GM21447 (cell line): ENCODE results near the gene PGR.

Source experiments
- ATAC-seq: cut with Tn5 transposase; IDR thresholded peaks from one replicate; pipeline ENCODE4 v1.9.1; 2021; ENCODE audit not compliant: unreplicated experiment

PGR gene

GRCh38 chr11:101010899-101011298 lies 118.7 kb downstream of the PGR start:
- ATAC-seq = no peak

- ATAC-seq = no peak
These were observed 119.9 kb downstream of the PGR start for GRCh38 chr11:101009690-101010055.

- no peak for ATAC-seq
These were observed 120.5 kb downstream of the PGR start for GRCh38 chr11:101008961-101009689.

- peak; percentile 53 for ATAC-seq
These were observed 126.1 kb downstream of the PGR start for GRCh38 chr11:101003468-101003867.

- ATAC-seq = no peak
These were observed 129.9 kb downstream of the PGR start for GRCh38 chr11:100999756-101000155.

GRCh38 chr11:100994966-100995365 lies 134.6 kb downstream of the PGR start:
- ATAC-seq = no peak

- ATAC-seq = no peak
These were observed 138.1 kb downstream of the PGR start for GRCh38 chr11:100991541-100991940.

- no peak for ATAC-seq
These were observed 138.7 kb downstream of the PGR start for GRCh38 chr11:100990931-100991330.

GRCh38 chr11:100984668-100985067 lies 144.9 kb downstream of the PGR start:
- no peak for ATAC-seq

GRCh38 chr11:100981196-100981824 lies 148.3 kb downstream of the PGR start:
- no peak for ATAC-seq

- no peak for ATAC-seq
These were observed 149.5 kb downstream of the PGR start for GRCh38 chr11:100980156-100980555.
